CD1c-positive myeloid dendritic cell (primary cell): ENCODE results near the gene TMEM11.
A peak's percentile ranks its signal among the peaks of the same experiment; 100 is the strongest.

Experiments used
- DNase-seq: peaks from one replicate; pipeline ENCODE4 v3.0.0-alpha.2; 2016; ENCODE audit errors: extremely low spot score

The TMEM11 gene

DNA sequence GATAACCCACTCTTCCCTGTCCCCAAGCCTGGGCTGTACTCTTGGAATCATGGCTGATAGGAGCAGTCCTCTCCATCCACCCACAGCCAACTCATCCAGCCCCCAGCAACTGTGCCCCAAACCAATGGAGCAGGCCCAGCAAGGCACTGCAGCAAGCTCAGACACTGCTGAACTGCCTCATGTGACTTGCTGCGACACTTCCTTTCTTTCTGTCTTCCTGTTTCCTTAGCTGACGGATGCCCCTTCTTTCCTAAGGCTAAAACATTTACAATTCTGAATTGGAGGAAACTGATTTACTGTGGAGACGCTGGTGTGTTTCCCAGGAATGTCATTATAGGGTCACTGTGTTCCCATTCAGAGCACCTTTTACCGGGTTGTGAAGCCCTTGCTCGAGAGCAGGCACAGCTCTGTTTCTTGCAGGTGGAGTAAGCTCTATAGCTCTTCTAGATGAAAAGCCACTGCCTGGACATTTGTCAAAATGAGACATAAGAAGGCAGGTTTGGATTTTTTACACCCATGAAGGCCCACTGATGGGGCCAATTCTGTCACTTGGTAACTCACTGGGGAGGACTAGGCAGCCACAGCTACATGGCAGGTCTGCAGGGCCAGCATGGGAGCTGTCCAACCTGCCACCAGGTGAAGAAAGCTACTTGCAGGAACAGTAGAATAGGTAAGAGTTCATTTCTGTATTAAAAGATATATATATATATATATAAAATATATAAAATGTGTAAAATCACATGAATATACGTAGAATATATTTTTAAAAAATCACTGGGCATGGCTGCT lies 27.4 kb downstream of the TMEM11 start:
- DNase-seq = peak; percentile 27

DNA sequence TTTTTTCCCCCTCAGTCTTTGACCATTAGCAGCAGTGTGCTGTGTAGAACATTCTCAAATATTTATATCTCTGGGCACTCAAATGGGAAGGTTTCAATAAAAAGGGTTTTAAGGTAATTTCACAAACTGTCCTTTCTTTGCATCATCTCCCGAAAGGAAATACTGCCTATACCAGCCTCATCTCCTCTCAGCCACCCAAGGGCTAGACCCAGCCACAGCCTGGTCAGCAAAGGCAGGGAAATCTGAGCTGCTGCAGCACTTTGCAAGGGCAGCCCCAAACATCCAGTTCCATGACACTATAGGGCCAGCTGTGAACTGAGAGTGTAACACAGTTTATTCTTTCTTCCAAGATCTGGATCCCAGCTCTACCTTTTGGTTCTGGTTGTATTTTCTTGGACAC lies 28.9 kb downstream of the TMEM11 start:
- no peak for DNase-seq

DNA sequence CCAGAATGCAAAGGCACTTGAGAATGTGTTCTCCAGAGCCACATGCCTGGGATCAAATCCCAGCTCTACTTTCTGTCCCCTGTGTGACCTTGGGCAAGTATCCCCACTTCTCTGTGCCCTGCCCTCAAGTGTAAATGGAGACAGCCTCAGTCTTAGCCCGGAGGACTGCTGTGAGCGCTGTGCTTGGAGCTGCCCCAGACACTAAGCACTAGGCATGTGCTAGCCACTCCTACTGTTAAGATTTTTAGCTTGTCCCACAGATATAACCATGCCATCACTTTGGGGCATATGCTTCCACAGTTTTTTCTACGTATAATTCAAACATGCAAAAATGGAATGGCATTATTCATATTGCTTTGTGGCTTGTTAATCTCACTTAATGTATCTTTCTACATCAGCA lies 29.4 kb downstream of the TMEM11 start:
- DNase-seq = no peak

DNA sequence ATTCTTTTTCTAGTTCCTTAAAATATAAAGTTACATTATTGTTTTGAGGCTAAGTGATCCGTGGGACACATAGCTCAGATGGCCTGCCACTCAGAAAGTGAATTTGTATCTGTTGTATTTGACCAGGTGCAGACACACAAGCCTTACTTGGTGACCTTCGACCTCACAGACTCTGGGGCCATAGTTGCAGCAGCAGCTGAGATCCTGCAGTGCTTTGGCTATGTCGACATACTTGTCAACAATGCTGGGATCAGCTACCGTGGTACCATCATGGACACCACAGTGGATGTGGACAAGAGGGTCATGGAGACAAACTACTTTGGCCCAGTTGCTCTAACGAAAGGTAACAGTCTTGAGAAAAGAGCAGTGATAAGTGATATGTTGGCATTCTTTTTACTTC lies 30.5 kb downstream of the TMEM11 start:
- DNase-seq = no peak

DNA sequence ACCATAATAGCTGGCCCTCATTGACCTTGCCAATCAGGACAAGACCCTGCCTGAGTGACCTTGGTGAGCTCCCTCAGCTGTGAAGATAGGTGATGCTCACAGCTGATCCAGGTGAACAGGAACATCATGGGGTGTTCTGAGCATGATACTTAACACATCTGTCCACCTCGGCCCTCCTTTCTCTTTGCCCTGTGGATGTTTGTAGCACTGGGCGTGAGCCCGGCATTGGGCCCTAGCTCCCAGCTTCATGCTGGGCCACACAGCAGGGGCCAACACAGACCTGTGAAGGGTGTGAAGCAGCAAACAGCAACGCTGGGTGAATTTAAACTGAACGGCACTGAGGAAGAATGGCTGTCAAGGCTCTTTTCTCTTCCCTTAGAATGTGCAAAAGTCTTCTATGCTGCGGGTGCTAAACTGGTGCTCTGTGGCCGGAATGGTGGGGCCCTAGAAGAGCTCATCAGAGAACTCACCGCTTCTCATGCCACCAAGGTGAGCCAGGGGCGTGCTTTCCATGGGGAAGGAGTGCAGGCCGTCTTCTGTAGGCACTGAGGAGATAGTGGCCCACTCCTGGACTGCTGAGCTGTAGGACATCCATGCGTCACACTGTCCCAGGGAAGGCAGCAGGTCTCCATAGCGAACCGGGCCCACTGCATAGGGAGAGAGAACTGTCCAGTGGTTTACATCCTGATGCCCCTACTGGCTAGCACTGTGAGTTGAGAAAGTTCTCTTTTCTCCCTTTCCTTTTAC lies 35.9 kb downstream of the TMEM11 start:
- DNase-seq = no peak

DNA sequence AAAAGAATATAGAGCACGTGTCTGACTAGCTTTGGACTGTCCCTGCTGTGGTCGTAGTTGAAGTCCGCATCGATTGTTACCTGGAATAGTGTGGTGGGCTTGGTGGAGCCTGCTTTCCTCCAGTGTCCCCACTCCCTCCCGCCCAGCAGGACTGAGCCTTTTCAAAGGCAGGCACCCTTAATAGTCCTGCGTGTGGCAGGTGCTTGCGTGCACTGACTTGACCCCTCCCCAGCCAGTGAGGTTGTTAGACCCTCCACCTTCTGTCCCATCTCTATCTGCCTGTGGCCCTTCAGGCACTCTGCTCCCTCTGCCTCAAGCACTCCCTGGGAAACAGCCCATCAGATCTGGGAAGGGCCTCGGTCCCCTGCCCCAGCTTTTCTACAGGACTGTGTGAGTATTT lies 36.6 kb downstream of the TMEM11 start:
- no peak for DNase-seq

DNA sequence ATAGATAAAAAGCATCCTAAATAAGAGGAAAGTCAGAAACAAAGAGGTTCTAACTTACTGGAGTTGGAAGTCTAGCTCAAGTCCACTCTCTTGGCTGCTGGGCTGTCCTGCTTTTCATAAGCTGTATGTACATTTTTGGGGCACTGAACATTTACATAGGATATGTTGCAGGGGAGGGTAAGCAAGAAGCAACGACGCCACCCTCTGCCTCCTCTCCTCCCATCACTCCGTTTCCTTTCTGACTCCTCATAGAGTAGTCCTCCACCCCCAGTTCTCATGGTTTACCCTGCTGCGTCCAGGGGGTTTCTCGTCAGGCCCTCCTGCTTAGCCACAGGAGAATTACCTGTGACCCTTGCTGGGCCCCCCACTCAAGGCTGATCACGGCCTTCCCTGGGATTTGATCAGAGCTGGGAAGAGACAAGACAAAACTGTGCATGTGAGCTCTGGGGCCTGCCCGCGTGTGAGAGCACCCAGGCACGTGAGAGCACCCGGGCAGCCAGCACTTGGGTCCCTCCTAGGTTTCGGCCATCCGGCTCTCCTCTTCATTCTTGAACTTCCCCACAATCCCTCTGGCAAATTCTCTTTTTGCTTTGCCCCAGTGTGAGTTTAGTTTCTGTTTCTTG lies 37.1 kb downstream of the TMEM11 start:
- no peak for DNase-seq

DNA sequence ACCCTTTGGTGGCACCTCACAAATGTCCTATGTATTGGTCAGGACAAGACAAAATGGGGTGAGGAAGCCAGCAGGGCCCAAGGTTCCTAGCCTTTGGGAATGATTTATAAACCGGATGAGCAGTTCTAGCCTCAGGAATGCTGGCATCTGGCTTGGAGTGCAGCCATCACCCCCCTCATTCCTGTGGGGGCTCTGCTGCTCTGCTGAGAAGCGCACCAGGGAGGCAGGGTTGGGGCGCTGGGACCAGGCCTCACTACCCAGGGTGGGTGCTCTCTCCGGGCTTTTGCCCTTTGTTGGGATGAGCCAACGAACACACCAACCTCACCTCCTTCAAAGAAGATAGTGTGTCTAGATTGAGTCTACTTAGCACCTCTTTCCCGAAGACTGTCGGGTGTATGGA lies 39.2 kb downstream of the TMEM11 start:
- no peak for DNase-seq

DNA sequence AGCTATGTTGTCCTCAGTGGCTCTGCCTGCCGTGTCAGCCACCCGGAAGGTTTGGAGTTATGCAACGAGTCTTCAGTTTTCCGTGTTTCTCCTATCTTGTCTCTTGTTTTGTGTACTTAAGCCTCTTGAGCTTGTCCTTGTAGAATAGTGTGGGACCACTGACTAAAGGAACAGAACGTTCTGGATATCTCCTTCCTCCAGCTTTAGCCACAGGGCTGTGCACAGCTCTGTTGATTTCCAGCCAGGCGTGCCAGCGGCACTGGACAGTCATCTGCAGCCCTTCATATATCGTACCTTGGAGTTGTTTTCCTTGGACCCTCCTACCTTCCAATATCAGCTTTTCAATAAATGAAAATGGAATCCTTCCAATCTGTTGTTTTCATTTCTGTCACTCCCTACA lies 39.8 kb downstream of the TMEM11 start:
- DNase-seq = no peak

DNA sequence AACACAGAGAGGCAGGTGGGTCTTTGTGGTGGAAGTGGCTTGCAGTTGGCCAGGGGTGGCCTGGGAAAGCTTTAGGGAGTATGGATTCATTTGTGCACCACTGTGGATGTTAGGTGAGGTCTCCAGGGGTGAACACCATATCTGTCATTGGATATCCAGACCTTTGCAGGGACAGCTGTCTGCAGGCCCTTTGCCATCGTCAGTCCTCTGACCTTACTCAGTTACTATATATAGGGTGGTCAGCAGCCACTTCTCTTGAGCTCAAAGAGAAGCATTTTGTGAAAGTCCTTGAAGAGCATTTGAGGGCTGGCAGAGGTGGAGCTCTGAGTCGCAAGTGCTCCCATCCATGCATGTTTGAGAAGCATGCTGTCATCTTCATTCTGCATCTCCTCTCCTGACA lies 40.4 kb downstream of the TMEM11 start:
- no peak for DNase-seq

DNA sequence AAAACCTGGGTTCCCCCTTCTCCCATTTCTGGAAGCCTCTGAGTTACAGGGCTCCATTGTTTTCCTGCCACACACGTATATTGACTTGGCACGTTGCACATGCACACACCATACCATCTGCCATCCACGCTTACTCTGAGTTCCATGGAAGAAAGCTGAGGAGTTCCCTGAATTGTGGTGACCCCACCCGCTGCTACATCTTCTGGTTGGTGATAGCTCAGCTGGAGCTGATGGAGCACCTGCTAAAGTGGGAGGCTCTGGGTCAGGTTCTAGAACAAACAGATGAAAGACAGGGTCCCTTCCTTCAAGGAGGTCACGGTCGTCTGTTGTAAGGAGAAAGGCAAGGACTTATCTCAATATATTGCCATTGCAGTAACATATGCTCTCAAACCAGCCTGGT lies 41.1 kb downstream of the TMEM11 start:
- DNase-seq = no peak

DNA sequence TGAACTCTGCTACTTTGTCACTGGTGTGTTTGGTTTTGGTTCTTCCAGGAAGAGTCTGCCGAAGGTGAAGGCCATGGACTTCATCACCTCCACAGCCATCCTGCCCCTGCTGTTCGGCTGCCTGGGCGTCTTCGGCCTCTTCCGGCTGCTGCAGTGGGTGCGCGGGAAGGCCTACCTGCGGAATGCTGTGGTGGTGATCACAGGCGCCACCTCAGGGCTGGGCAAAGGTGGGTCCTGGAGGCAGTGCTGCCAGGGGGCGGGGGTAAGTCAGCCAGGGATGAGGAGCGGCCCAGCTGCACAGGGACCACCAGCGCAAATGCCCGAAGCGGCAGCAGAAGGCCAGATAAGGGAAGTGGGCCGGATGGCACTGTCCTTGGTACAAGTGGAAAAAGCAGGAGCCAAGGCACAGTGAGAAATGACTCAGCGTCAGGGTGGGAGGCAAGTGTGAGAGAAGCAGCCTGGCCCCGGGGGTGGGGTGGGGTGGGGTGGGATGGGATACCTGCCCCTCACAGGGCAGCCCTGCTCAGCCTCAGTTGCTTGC lies 41.9 kb downstream of the TMEM11 start:
- no peak for DNase-seq

DNA sequence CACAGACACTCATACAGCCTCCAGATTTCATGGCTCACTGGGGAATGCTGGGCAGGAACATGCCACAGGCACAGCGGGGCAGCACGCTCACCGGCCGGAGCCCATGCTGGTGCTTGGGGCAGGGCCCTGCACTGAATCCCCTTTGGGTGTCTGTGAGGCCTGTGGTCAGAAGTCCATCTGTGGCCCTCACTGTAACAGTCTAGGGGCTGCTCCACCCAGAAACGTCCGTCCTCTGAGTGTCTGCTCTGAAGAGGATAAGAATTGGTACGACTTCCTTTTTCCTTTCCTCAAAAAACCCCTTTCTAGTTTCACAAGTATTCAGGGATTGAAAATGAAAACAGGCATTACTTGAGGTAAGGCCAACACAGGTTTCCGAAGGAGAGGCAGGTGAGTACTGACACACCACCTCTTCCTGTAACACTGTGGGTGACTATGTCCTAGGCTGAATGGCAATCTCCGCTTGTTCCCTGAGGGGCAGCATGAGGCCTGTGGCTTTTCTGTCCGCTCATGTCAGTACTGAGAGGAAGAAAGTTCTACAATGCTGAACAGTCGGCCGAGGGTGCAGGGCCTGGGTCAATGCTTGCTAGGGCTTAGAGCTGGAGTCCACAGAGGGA lies 42.5 kb downstream of the TMEM11 start:
- DNase-seq = peak; percentile 6

DNA sequence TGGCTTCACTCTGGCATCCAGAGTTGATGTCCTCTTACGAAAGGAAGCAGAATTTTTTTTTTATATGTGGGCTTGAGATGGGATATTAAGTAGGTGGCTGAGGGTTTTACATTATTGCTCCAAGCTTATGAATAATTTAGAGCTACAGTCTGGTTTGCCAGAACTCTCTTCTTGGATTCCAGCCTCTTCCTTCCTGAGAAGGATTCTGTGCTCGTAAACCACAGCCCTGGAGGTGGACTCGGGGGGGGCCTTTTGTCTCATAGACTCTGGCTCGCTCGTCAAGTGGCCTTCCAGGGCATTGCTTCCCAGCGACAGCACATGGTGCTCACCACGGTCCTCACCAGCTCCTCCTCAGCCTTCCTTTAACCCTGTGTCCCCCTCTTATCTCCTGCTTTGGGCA lies 43.2 kb downstream of the TMEM11 start:
- DNase-seq = no peak

DNA sequence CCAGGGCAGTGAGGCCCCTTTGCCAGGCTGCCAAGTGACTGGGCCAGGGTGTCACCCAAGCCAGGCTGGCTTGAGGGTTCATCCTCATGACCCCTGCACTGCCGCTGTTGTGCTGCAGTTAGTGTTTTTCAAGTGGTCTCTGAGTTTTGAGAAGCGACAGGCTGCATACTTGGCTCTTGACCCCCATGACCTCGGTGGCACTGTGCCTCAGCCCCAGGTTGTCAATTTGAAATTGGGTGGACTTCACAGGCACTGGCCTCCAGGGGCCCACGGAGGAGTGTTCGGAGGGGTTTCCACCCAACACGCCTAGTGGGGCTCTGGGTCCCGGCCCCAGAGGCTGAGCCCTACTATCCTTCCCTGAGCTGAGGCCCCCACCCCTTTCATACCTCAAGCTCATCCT lies 44.5 kb downstream of the TMEM11 start:
- DNase-seq = no peak

DNA sequence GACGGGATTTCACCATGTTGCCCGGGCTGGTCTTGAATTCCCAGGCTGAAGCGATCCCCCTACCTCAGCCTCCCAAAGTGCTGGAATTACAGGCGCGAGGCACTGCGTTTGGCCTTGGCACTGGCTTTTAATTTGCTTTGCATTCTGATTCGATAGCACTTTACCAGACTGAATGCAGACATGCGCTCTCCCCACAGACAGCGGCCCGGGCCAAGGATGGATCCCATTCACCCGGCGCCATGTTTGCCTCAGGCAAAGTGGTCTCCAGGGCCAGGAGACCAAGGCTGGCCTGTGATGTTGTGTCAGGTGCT lies 45.5 kb downstream of the TMEM11 start:
- DNase-seq = no peak

DNA sequence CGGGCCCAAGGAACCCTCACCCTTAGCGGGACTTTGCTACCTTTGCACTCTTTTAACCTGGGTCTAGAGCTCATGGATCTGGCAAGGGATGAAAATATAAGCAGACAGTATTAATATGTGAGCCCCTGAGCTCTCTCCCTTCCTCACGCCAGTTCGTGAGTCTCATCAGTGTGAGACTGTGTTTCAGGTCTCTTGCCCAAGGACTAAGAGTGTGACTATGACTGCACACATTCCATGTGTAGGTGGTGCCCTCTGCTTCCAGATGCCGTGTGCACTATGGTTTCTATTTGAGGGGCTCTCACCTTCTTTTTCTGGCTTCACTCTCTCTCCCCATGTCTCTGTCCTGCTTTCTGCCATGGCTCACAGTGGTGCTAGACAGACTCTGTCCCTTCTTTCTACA lies 46.7 kb downstream of the TMEM11 start:
- DNase-seq = no peak

DNA sequence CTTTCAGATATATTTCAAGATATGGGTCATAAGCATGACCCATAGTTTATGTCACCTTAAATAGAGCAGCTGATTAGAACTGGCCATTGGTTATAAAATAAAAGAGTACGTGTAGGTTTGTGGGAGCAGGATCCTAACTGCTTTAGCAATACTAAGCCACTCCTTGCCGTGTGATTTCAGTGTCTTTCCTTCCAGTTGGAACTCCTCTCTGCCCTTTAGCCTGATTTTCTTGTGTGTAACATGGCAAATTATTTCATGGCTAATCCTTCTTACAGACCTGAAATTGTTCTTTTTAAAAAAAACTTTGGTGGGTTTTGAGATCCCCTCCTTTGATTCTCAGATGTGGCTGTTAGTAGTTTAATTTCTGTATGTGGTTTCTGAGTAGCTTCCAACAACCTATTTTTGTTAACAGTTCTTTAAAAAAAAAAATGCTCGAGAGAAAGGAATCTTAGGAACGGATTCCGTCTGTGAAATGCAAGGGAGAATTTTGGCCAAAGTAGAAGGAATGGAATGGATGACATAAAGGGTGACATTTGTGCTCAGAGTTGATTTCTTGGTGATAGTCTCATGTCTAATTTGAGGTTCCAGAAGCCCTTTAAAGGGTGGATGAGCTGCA lies 47.3 kb downstream of the TMEM11 start:
- no peak for DNase-seq

DNA sequence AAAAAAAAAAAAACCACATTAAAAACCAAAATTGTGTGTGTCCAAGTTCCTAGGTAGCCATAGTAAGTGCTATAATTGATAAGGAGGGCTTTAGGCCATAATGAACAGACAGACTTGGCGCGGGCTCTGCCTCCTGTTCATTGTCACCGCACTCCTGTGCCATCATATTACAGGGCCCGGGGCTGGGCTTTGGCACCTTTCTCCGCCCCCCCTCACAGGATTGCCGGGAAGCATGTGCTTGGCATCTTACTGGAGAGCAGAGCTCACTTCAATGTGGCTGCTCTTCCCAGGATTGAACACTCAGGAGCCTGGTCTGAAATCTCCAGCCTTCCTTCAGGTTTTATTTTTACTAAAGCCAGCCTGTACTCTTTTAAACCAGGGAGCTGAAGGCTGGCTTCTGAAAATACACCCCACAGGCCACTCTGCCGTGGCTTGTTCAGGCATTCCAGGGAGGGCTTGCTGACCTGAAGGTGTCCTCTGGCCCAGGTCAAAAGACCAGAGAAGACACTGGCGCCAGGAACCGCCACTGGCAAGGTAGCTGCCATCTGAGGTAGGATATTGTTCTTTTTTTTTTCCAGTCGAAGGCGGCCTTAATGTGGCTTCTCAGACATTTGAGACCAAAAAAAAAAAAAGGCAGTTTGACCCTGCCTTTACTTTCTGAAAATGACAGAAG lies 47.9 kb downstream of the TMEM11 start:
- no peak for DNase-seq

DNA sequence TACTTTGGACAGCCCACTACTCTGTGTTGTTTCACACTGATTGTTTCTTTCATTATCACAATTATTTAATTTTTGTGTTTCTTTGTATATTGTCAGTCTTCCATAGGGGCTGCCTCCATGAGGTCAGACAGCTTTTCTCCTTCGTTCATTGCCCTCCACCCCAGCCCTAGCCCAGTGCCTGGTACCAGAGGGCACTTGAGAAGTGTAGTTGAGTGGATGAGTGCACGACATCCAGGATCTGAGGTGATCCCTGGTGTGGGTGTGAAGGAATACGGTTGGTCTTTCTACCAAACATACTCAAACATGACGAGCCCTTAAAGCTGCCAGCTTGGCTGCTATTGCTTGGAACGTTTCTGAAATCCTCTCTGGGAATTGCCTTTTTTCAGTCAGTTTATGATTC lies 49.3 kb downstream of the TMEM11 start:
- DNase-seq = no peak

DNA sequence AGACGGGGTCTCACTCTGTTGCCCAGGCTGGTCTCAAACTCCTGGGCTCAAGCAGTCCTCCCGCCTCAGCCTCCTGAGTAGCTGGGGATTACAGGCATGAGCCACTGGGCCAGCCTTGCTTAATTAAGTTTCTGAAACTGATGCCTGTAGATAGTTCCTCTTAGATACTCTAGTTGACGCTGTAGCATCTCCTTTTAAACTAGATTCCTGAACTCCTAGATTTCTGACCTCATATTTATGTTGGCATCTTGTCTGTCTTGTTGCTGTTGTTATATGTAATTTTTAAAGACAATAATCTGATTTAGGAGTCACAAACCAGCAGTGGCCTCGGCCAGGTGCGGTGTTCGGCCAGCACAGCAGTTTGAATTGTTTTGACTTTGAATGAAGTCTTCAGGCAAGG lies 49.7 kb downstream of the TMEM11 start:
- DNase-seq = no peak

DNA sequence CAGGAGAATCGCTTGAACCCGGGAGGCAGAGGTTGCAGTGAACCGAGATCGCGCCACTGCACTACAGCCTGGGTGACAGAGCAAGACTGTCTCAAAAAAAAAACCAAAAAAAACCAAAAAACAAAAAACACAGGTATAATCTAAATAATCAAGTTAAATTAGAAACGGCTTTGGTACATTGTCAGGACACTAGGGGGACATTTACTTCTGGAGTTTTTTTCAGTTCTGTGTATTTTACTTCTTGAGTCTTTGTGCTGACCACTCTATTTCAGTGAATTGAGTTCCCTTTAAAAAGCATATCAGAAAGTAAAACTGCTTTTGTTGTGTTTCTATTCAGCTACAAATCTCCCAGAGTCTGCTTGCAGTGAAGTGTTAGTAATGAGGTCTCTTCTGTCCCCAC lies 50.9 kb downstream of the TMEM11 start:
- no peak for DNase-seq
